Neural crest cell (in vitro differentiated cells): ENCODE data around the gene PTPRR. TPM values are rescaled to one million over a fixed set of nuclear protein-coding genes. Genes with fewer than 3 reads are reported as not detected.
"Not testable (repeated sequence)": the region's sequence is repeated elsewhere in the genome, so short reads cannot be mapped to it uniquely, and the experiment has no call there.

Source experiments
- DNase-seq: peaks from one replicate; pipeline ENCODE4 v3.0.0; 2021; ENCODE audit warnings: low read depth, mixed read lengths, low spot score
- H3K27ac Mint-ChIP-seq: one replicate; pipeline ENCODE4 v1.8.0; 2021; ENCODE audit warnings: mild to moderate bottlenecking, mixed read lengths; ENCODE audit not compliant: unreplicated experiment
- H3K27me3 Mint-ChIP-seq: 2 replicates; pipeline ENCODE4 v1.8.0; 2021; ENCODE audit warnings: low read depth, mild to moderate bottlenecking, mixed read lengths
- H3K36me3 Mint-ChIP-seq: 2 replicates; pipeline ENCODE4 v1.8.0; 2021; ENCODE audit warnings: low read depth, mild to moderate bottlenecking, mixed read lengths
- H3K4me1 Mint-ChIP-seq: 2 replicates; pipeline ENCODE4 v1.8.0; 2021; ENCODE audit warnings: mixed read lengths
- H3K4me3 Mint-ChIP-seq: one replicate; pipeline ENCODE4 v1.8.0; 2021; ENCODE audit warnings: mild to moderate bottlenecking, mixed read lengths
- H3K9me3 Mint-ChIP-seq: 2 replicates; pipeline ENCODE4 v1.8.0; 2021; ENCODE audit warnings: mixed read lengths
- total RNA-seq: library from RNA; stranded (reverse); gene quantifications from 2 replicates; pipeline ENCODE4 v1.2.1, GENCODE V29; 2021
- TF ChIP-seq, protein P1 (sequence below): fragments of 200-600 bp; sonication (generic); conservative IDR thresholded peaks from 2 replicates; pipeline ENCODE4 v1.5.0; 2021; ENCODE audit warnings: antibody characterized with exemption, mild to moderate bottlenecking

Gene PTPRR
- total RNA-seq, 1 donor from 2014 or later, result 0.61 TPM

GRCh38 chr12:70815056-70815455 is 105.5 kb downstream of the PTPRR start:
- no peak overlapping the region for H3K4me3 Mint-ChIP-seq
- TF ChIP-seq, protein P1, sequence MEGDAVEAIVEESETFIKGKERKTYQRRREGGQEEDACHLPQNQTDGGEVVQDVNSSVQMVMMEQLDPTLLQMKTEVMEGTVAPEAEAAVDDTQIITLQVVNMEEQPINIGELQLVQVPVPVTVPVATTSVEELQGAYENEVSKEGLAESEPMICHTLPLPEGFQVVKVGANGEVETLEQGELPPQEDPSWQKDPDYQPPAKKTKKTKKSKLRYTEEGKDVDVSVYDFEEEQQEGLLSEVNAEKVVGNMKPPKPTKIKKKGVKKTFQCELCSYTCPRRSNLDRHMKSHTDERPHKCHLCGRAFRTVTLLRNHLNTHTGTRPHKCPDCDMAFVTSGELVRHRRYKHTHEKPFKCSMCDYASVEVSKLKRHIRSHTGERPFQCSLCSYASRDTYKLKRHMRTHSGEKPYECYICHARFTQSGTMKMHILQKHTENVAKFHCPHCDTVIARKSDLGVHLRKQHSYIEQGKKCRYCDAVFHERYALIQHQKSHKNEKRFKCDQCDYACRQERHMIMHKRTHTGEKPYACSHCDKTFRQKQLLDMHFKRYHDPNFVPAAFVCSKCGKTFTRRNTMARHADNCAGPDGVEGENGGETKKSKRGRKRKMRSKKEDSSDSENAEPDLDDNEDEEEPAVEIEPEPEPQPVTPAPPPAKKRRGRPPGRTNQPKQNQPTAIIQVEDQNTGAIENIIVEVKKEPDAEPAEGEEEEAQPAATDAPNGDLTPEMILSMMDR, result no peak
- DNase-seq, result no peak
- H3K4me1 Mint-ChIP-seq, result peaks cover 18% of the 10 kb centered on the region
- H3K27ac Mint-ChIP-seq, result no peak overlapping the region
- peaks cover 12% of the 10 kb centered on the region for H3K9me3 Mint-ChIP-seq
- peaks cover 2% of the 10 kb centered on the region for H3K36me3 Mint-ChIP-seq
- H3K27me3 Mint-ChIP-seq, result no peaks in the 10 kb centered on the region

DNA sequence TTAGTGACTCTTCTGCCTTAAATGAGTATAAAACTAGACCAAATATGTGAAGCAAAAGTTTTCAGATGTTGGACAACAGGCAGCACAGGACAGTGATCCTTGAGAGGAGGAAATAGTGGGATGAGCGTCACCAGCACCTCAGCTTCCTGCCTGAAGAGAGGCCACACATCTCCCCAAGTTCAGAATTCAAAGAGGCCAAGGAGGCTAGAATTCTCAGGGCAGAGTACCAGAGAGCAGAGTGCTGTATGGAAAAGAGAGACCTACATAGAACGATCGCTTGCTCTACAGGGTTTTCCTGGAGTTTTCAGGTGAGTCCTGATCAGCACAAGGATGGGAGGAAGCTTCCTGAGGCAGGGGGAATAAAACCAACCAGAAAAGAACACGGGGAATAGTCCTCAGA is 107.0 kb downstream of the PTPRR start:
- Mint-ChIP-seq H3K4me3 (no peak overlapping the region), H3K36me3 (peaks cover 2% of the 10 kb centered on the region), H3K9me3 (peaks cover 12% of the 10 kb centered on the region), H3K27ac (no peak overlapping the region), H3K27me3 (no peaks in the 10 kb centered on the region), H3K4me1 (peaks cover 21% of the 10 kb centered on the region)
- TF ChIP-seq, protein P1, result no peak
- no peak for DNase-seq

DNA sequence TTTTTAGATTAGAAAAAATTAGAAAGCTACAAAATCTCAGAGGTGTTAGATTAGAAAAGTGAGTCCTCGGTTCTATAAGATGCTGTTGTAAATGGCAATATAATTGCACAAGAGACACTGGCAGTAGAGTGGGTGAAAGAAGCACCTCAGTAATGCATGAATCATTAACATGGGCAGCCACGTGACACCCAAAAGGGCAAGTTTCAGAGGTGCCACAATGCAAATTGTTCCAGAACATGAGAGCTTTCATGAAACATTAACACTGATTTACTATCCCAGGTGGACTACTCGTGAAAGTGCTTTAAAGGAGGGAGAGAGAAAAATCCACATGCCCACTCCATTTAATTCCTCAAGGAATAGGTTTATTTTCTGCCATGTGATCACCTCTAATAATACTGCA is 108.4 kb downstream of the PTPRR start:
- H3K4me3 Mint-ChIP-seq, result no peak overlapping the region
- TF ChIP-seq, protein P1, result no peak
- H3K4me1 Mint-ChIP-seq, result peaks cover 24% of the 10 kb centered on the region
- no peaks in the 10 kb centered on the region for H3K27me3 Mint-ChIP-seq
- peaks cover 2% of the 10 kb centered on the region for H3K36me3 Mint-ChIP-seq
- no peak overlapping the region for H3K27ac Mint-ChIP-seq
- H3K9me3 Mint-ChIP-seq, result peaks cover 18% of the 10 kb centered on the region
- no peak for DNase-seq

DNA sequence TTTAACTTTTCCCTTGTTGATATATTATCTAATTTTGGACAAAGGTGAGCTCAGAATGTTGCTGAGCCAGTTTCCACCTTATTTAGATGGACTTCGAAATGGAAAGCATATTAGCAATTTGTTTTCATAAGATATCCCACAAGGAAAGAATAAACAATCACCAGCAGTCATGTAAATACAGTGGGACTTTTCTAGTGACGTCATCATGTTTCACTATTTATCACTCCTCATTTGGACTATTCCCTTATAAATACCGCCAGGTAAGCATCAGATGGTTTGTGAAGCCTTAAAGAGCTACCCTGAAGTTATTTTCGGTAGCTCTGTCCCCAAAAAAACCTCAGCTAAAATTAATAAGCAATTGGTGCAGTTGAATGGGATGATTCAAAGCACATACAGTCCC is 110.7 kb downstream of the PTPRR start:
- no peak for DNase-seq
- H3K27ac Mint-ChIP-seq, result no peak overlapping the region
- peaks cover under 1% of the 10 kb centered on the region for H3K36me3 Mint-ChIP-seq
- TF ChIP-seq, protein P1, result no peak
- H3K27me3 Mint-ChIP-seq, result no peaks in the 10 kb centered on the region
- H3K4me3 Mint-ChIP-seq, result no peak overlapping the region
- peaks cover 24% of the 10 kb centered on the region for H3K4me1 Mint-ChIP-seq
- H3K9me3 Mint-ChIP-seq, result peaks cover 18% of the 10 kb centered on the region

- not testable (repeated sequence) for H3K27me3 Mint-ChIP-seq, H3K4me3 Mint-ChIP-seq, H3K36me3 Mint-ChIP-seq, H3K27ac Mint-ChIP-seq, DNase-seq
- peaks cover 24% of the 10 kb centered on the region for H3K4me1 Mint-ChIP-seq
- peaks cover 15% of the 10 kb centered on the region for H3K9me3 Mint-ChIP-seq
Observed at GRCh38 chr12:70807993-70808392, 112.5 kb downstream of the PTPRR start.

DNA sequence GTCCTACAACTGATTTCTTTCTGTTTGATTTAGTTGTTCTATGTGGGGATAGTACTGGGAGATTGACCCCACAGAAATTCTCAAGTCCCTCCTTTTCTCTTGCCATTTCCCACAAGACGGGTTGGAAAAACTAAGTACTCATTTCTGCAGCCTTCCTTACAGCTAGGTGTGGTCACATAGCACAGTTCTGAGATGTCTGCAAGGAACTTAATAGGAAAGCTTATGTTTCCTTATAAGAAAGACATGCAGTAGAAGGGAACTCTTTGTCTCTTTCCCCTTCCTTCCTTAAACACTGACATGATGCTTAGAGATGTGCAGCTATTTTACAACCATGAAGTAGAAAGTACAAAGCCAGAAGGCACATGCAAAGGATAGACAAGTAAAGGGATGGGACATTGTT is 113.7 kb downstream of the PTPRR start:
- H3K4me3 Mint-ChIP-seq, result no peak overlapping the region
- H3K9me3 Mint-ChIP-seq, result peaks cover 15% of the 10 kb centered on the region
- DNase-seq, result no peak
- no peak overlapping the region for H3K27ac Mint-ChIP-seq
- peaks cover 20% of the 10 kb centered on the region for H3K4me1 Mint-ChIP-seq
- TF ChIP-seq, protein P1, result no peak
- no peaks in the 10 kb centered on the region for H3K36me3 Mint-ChIP-seq
- no peaks in the 10 kb centered on the region for H3K27me3 Mint-ChIP-seq
